Activated naive CD4-positive, alpha-beta T cell treated with anti-CD3 and anti-CD28 coated beads, Interleukin-2, amount 50 U/mL, for 16 hours (primary cell): ENCODE results near the gene HDLBP.
"Not testable (repeated sequence)": the region's sequence is repeated elsewhere in the genome, so short reads cannot be mapped to it uniquely, and the experiment has no call there.

ENCODE experiments used
- DNase-seq: peaks from one replicate; pipeline ENCODE4 v3.0.0-alpha.2; 2020

HDLBP gene

DNA sequence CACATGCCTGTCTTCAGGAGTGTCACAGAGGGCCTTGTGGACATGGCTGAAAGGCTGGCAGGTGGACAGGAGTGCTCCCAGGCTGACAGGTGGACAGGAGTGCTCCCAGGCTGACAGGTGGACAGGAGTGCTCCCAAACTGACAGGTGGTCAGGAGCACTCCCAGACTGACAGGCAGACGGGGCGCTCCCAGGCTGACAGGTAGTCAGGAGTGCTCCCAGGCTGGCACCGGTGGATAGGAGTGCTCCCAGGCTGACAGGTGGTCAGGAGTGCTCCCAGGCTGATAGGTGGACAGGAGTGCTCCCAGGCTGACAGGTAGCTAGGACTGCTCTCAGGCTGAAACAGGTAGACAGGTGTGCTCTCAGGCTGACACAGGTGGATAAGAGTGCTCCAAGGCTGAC, 110.4 kb downstream of the HDLBP start:
- no peak for DNase-seq

GRCh38 chr2:241204490-241204889, 111.0 kb downstream of the HDLBP start:
- DNase-seq: no peak

DNA sequence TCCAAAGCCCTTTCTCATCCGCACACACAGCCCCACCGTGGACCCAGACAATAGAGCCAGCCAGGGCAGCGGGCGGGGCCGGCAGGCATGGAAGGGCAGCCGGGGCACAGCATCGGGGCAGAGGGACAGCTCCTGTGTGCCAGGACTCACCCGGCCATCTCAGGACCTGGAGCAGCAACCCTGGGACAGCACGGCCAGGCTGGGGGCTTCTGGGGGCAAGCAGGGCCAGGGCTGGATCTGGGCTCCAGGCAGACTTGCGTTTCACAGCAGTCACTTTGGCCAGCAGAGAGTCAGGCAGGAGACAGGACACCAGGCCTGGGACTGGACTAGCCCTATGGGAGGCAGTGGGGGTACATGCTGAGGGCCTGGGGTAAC, 111.5 kb downstream of the HDLBP start:
- DNase-seq: no peak

- no peak for DNase-seq
These were observed 112.1 kb downstream of the HDLBP start for GRCh38 chr2:241203218-241204009.

DNA sequence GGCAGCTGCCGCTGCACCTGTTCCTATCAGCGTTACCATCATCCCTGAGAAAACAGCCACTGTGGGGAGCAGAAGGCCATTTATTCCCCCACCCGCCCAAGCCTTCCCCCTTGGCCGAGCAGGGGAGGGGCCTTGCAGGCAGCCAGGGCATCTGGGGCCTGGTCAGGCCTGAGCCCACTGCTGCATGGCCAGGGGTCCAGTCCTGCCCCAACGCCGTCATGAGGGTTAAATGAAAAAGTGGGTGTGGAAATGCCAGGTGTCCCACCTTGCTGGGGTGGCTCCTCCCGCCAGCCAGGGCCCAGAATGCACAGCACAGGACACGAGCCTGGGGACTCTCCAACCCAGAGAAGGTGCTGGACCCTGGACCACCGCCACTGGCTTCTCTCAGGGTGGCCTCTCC, 112.8 kb downstream of the HDLBP start:
- no peak for DNase-seq

DNA sequence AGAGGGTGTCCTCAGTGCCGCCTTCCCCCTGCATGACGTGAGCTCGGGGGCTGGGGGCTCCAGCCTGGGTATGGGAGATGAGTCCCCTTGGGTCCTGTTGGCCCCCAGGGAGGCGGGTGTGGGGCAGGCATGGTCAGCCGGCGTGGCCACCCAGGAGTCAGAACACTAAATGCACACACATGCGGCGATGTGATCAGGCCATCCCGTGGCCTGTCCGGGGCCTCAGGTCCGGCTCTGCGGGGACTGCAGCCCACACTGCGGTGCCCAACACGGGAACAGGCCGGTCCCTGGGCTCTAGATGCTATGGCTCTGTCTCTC, 113.2 kb downstream of the HDLBP start:
- DNase-seq: no peak

DNA sequence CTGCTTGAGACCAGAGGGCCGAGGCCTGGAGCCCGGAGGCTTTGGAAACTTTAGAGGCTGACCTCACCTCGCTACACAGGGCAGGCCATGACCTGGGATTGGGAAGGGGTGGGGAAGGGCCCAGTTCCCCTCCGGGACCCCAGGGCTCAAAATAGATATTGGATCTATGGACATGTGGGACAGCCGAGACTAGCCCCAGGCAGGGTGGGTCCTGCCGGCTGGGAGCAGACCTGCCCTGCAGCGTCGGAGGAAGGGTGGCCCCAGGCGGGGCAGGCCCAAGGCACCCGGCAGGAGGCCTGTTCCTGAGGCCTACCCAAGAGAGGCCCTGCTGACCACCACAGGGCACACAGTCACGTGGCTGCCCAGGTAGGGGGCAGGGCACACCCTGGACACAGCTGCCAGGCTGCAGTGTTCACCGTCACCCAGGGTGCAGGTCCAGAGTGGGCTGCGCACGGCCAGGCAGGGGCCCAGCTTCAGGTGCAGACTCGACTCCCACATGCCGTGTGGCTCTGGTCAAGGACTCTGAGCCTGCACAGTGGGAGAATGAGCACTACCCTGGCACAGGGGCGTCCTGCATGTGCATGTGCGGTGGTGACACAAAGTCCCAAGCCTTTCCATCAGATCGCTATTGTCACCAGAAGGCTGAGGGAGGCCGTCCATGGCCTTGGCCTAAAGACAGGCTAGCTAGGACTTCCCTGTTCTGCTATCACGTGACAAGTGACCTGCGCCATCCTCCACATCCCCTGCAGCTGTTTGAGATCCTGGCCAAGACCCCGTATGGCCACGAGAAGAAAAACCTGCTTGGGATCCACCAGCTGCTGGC, 113.8 kb downstream of the HDLBP start:
- no peak for DNase-seq

- no peak for DNase-seq
These were observed 114.6 kb downstream of the HDLBP start for GRCh38 chr2:241200822-241201395.

- no peak for DNase-seq
These were observed 115.3 kb downstream of the HDLBP start for GRCh38 chr2:241199897-241200821.

DNA sequence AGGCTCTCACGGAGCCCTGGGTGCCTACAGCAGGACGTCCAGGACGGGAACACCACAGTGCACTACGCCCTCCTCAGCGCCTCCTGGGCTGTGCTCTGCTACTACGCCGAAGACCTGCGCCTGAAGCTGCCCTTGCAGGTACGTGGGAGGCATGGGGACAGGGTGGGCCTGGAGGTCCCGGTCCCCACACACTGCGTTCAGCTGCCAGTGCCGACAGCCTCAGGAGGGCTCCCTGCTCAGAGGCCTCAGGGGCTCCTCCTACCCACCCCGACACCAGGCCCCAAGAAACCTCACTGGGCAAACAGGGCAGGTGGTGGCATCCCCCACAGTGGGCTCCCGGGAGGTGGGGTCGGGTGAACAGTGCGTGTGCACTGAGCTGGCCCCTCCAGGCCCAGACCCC, 116.2 kb downstream of the HDLBP start:
- DNase-seq: no peak

DNA sequence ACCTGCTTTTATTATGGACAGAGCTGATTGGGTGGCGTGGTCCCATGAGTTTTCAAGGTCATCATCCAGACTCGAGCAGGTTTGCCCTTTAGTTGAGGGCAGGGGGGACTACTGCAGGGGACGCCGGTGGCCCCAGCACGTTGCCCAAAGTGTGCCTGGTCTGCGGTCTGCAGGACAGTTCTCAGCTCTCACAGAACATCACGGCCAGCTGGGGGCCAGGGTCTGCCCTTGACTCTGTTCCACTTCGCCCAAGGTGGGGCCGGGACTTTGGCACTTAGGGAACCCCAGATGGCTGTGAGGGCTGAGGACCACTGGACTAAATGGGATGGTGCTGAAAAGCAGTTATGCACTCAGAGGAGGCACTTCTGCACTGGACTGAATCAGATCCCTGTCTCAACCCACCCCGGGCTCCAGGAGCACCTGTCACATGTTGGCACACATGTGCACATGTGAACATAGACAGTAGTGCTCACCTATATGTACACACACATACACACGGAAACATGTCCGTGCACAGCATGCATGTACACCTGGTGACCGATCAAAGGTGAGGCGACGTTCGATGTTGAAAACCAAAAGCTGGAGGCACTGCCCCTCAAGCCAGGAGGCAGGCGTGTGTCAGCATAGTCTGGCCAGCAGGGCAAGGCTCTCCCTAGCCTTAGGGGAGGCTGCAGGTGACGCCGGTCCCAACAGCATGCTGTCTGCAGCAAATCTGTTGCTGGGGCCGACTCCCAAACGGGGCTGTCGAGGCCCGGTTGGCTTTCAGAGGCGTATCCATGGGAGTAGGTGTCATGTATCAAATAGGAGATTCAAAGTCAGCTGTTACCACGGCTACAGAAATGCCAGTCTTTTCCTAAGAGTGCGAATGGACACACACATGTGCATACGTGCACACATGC, 116.8 kb downstream of the HDLBP start:
- DNase-seq: no peak

- DNase-seq: no peak
These were observed 117.5 kb downstream of the HDLBP start for GRCh38 chr2:241197947-241198346.

GRCh38 chr2:241197246-241197645, 118.2 kb downstream of the HDLBP start:
- DNase-seq: not testable (repeated sequence)

DNA sequence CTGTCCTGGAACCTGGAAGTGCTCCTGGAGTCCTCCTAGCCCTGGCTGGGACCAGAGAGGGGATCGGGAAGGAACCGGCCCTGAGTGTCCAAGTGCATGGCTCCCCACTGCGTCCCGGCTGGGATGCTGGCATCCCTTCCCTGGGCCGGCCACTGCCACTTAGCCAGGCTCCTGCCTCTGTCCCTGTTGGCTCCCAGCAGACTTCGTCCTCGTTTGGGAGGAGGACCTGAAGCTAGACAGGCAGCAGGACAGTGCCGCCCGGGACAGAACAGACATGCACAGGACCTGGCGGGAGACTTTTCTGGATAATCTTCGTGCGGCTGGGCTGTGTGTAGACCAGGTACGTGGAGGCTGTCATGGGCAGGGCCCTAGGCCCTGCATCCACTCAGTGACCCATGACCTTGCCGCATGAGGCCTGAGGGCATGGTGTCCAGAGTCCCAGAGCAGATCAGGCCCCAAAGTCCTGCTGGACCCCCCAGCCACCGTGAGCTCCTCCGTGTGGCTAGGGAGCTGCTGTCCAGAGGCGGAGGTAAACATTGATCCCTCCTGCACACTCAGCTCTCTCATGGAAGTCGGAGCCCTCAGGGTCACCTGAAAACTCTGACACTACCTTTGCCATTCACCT, 119.9 kb downstream of the HDLBP start:
- DNase-seq: no peak

DNA sequence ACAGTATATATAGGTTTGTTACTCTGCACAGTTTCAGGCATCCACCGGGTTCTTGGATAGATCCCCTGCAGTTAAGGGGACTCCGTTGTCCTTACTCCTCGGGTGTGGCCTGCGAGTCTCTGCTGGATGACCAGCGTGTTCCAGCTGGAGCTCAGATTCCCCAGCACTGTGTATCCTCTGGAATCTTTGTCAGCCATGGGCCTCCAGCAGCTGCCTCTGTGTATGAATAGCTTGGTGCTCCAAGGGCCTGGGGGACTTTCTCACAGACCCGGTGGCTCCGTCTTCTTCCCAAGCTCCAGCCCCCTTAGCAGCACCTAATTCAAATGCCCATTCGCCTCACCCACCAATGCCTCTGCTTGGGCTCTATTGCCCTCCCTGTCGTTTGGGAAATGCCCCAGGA, 120.7 kb downstream of the HDLBP start:
- no peak for DNase-seq

GRCh38 chr2:241193271-241193670, 122.2 kb downstream of the HDLBP start:
- DNase-seq: no peak

GRCh38 chr2:241191081-241191480, 124.4 kb downstream of the HDLBP start:
- no peak for DNase-seq

DNA sequence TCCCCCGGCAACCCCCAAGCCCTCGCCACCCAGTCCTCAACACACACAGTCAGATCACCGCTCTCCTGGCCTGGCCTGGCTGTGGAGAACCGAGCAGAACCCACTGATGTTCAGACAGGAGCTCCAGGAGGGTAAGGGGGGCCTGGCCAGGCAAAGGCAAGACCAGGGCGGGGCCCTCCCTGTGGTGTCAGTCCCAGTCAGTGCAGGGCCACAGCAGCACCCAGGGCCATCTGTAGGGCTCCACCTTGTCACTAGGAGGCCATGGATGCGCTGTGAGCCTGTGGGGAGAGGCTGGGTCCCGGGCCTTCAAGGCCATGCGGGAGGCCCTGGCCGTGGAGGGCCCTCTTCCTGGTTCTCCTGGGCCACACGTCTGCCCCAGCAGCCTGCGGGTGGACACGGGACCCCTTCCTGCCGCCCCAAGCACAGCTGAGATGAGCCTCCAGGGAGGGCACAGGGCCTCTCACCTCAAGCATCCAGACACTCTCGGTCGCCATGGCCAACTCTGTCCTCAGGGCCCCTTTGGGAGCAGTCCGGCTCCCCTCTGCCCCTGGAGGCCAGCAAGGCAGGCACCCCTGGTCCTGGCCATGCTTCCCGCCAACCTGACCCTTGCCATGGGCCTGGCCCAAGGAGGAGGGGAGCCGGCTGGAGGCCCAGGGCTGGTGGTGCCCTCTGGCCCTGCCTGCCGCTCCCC, 125.0 kb downstream of the HDLBP start:
- no peak for DNase-seq

DNA sequence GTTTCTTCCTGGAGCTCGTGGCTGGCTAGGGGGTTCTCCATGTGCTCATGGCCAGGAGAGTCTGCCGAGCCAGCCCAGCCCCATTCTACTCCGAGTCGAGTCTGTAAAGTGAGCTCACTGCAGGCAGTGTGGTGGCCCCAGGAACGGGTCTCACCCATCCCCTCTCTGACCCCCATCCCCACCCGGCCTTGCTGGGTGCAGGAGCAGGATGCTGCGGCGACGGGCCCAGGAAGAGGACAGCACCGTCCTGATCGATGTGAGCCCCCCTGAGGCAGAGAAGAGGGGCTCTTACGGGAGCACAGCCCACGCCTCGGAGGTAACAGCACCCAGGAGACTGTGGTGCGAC, 125.6 kb downstream of the HDLBP start:
- no peak for DNase-seq

- no peak for DNase-seq
These were observed 126.2 kb downstream of the HDLBP start for GRCh38 chr2:241189093-241189855.
